NCI-H510A treated with DMSO at 0.1 percent for 48 hours (cell line): Measurements from ENCODE around the gene ATP8A2.

Experiments used
- DNase-seq: peaks from one replicate; lab custom pipeline; 2025; lab: John Stamatoyannopoulos, UW

Gene ATP8A2

GRCh38 chr13:25384758-25385410 lies 13.1 kb downstream of the ATP8A2 start:
- DNase-seq, result no peak

GRCh38 chr13:25391932-25392331 lies 20.2 kb downstream of the ATP8A2 start:
- no peak for DNase-seq

DNA sequence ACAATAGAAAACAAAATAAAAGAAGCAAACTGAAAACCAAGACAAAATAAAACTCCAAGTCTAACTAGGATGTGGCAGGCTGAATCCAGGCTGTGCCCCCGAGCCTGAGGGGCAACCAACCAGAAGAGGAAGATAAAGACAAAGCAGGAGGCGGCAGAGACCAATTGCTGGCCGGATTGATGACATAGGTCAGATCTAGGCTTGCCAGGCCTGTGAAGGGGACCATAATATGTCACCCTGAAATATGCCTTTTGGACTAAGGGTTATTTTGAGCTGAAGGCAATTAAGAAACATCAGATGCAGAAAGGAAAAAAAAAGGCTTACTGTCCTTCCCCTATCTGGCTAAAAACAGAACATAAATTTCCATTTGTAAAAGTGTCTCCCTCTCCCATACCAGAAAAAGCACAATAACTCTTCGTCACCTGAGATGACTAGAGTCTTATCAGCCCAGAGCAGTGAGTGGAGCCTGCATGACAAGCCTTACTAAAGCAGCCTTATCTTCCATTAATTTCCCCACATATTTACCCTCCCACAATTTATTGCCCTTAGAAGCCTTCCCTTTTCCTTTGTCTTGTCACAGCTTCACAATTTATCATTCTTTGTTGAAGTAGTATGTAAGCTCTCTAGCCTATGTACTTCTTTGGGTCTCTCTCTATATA lies 22.8 kb downstream of the ATP8A2 start:
- no peak for DNase-seq

DNA sequence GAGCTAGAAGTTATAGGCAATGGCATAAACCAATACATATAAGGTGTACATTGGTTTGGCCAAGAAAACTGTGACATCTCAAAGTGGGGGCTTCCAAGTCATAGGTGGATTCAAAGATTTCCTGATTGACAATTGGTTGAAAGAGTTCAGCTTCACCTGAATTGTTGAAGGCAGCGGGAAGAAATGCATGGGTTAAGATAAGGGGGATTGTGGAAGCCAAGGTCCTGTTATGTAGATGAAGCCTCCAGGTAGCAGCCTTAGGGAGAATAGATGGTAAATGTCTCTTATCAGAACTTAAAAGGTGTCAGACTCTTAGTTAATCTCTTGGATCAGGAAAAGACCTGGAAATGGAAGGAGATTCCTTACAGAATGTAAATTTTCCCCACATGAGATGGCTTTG lies 26.0 kb downstream of the ATP8A2 start:
- DNase-seq, result no peak

DNA sequence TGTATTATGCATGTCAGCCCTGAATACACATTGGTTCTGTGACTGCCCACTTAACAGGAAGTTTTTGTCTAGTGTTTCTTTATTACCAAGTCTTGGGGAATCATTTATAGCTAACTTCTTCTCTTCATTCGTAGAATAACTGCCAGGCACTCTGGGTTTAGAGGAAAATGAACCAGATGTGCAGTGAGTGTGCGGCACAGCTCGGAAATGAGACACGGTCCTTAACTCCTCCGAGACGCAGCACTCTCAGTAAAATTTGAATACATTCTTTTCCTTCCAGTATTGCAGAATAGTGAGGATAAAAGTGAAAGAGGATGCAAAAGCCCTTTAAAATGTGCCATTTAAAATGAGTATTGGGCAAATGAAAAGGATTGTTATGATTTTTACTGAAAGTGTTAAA lies 29.2 kb downstream of the ATP8A2 start:
- no peak for DNase-seq

DNA sequence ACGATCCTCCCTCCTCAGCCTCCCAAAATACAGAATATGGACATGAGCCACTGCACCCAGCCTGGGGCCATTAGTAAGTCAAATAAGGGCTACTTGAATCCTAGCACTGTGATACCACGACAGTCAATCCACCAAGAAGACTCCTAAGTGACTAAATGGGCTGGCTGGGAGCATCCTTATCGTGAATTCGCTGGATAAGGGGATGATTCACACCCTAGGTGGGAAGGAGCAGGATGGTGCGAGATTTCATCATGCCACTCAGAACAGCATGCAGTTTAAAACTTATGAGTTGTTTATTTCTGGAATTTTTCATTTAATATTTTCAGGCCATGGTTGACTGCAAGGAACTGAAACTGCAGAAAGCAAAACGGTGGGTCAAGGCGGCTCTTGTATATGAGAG lies 30.2 kb downstream of the ATP8A2 start:
- DNase-seq, result no peak

DNA sequence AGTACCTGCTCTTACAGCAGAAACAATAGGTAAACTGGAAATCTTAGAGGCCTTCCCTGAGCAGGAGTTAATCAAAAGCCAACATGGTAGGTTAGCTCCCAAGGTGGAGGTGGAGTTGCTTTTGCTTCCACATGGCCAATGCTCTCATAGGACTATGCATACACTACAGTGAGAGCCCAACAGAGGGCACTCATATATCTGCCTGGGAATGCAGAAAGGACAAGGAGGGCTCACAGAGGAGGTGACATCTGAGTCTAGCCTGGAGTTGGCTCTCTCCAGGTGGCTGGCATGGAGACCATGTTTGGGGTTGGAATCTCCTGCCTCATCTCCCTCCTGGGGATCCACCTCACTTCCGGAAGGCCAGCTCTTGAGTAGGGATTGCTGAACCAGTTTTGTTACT lies 34.6 kb downstream of the ATP8A2 start:
- peak; percentile 74 for DNase-seq

DNA sequence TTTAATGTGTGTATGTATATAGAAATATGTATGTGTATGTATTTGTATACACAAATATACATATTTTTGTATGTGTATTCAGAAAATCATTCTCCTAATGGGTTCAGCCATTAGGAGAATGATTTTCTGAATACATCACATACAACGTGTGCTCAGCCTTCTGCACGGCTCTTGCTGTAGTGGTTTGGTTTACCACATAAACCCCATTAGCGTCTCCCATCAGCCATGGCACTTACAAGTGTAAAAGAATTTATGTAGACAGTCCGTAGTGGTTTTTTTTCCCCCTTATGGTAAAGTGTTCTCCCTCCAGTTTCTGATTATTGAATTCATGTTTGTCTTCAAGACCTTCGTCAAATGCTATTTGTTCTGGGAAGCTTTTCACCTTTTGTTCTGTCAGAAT lies 38.2 kb downstream of the ATP8A2 start:
- no peak for DNase-seq

DNA sequence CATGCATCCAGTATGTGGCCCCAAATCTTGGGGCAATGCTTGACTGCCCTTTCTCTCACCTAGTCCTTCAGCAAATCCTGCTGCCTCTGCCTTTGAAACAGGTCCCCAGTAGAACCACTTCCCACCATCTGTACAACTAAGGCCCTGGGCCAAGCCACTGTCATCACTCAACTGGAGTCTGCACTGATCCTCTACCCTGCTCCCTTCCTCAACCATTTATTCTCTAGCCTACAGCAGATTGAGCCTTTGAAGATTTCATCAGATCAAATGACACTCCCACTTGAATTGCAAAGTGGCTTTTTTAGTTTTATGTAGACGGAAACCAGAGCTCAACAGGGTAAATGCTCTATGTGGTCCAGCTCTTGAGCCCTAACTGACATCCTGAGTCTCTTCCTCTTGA lies 43.5 kb downstream of the ATP8A2 start:
- peak; percentile 88 for DNase-seq

- DNase-seq, result no peak
Observed at GRCh38 chr13:25417535-25417934, 45.8 kb downstream of the ATP8A2 start.

DNA sequence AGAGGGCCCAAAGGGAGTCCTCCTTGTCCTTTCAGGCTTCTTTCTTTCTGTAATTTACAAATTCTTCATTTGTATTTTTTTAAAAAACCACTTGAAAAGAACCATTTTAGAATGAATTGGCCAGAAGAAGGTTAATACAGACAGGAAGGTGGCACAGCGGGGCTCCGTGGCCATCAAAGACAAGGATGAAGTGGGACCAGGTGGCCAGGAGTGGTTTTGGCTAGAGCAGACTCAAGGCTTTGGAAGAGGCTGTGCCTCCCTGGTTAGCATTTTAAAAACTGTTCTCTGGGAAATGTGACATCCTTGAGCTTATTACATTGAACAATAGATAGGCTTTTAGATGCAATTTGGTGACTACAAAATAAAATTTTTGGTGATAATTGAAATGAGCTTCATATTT lies 48.4 kb downstream of the ATP8A2 start:
- peak; percentile 53 for DNase-seq

DNA sequence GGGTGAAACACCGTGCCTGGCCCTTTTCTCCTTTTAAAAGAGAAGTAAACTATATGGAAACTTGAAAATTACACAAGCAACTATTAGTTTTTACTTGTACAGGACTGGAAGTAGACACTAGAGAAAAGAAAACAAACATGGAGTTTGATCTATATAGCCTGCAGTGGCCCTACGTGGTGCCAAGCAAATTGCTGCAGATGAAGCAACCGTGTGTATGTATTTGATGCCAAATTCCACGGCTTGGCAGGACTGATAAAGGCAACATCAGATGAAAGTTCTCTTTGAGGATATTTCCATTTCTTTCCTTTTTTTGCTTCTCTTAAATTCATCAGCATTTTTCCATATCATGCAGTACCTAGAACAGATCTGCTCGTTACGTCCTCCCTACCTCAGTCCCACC lies 49.8 kb downstream of the ATP8A2 start:
- no peak for DNase-seq

DNA sequence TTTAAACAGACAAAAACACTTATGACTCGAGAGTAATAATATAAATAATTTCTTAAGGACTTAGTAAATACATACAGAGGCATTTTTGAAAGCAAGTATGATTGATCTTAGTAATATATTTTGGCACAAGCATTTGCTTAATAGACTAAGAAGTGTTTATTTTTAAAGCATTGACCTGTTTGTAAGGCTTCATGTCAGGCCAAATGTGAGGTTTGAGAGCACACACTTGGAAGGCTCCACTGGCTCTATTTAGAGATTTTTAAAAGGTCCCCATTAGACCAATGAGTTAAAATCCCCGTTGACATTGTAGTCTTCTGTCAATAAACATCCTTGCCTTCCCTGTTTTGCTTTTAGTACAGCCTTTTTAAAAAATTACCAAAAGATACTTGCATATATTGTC lies 50.4 kb downstream of the ATP8A2 start:
- peak; percentile 16 for DNase-seq

DNA sequence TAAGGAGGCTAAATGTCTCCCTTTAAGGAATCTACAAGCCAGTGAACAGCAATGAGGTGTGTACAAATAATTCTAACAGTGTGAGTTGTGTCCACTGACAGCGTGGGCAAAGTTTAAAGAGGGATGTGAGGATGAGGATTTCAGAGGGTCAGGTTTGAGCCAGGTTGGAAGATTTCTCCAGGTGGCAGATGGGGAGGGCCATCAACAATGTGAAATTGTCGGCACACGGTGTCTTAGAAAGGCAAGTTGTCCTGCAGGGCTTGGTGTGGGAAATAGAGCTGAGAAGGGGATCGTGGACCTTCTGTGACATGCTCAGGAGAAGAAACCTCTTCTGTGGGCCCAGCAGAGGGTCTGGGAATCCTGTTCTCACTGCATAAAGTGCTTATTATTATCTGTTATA lies 52.1 kb downstream of the ATP8A2 start:
- no peak for DNase-seq

DNA sequence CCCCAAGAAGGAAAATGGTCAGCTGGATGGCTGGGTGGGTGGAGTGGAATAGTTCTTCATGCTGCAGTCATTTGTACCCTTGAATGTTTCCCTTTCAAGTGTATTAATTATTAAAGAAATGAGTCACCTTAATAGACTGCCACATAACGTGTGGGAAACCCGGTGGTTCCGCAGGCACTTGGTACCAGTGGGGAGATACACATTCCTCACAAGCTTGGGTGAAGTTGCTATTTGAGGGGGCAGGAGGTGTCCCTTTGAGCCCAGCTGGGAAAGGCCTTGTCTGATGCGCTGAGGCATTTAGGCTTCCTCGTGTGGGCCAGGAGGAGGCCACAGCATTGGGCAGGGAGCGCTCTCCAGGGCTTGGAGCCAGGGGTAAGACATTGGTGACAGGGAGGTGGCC lies 57.7 kb downstream of the ATP8A2 start:
- DNase-seq, result no peak

DNA sequence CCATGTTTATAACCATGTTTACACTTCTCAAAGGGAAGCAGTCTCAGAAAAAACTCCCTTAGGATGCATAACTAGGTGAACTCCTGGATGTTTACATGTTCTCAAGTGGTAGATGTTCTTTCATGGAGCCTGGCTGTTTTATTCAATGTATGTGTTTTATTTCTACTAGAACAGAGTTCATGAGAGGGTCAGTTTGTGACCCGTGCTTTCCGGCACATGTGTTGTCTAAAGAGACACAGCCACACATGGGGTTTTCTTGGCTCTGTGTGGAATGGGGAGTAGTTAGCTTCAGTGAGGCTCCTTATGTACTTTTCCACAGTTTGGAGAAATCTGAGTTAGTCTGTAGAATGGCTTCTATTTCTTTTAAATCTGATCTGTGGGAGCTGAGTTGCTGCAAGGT lies 60.9 kb downstream of the ATP8A2 start:
- DNase-seq, result no peak

GRCh38 chr13:25440061-25440460 lies 68.3 kb downstream of the ATP8A2 start:
- no peak for DNase-seq

DNA sequence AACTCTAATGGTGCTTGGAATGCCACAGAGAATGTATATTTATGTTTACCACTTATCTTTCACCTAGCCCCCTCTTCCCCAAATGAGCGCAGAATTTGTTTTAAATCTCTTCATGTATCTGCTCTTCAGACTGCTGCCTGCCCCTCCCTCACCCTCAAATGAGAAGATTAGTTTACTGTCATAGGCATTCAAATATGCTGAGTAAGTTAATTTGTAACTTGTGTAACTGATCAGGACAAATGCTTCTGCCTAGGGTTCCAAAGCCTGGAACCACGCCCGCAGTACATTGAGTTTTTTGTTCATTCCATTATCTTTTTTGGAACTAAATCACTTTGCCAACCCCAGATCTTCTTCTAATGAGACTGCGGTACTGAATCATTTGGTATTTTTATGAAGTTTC lies 74.5 kb downstream of the ATP8A2 start:
- DNase-seq, result no peak

DNA sequence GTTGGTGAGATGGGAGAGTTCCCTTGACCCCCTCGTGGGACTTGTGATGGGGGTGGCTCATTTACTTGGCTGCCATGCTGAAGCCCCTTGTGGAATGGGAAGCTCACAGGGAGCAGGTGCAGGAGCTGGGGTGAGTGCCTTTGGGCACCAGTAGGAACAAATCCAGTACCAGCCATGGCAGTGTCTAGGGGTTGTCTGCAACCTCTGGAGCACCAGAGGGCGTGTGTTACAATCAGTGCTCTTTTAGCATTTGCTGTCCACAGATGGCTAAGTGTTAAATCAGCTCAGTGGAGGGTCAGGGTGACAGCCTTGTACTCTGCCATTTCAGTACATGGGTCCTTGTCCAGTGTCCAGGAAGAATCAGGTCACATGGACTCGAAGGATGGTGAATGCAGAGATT lies 75.6 kb downstream of the ATP8A2 start:
- DNase-seq, result no peak

DNA sequence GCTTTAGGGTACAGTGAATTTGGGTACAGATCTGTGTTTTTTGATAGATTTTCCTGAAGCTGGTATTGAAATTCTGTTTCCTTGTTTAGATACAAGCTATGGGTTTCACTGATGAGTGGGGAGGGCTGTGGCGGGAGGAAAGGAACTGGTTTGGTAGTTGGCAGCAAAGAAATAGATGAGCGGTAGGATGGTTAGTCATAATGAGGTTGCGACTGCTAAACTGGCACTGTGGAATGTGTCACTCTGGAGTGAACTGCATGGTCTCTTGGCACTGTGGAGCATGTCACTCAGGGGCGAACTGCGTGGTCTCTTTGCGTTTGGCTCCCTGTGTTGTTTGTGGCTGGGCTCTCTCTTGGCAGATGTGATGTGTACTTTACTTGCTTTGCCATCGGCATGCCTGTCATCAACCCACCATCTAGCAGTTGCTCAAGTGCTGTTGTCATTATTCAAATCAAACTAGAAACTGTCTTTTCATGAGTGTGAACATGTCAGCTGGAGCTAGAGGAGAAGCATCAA lies 82.1 kb downstream of the ATP8A2 start:
- DNase-seq, result no peak

- no peak for DNase-seq
Observed at GRCh38 chr13:25455146-25455545, 83.4 kb downstream of the ATP8A2 start.

DNA sequence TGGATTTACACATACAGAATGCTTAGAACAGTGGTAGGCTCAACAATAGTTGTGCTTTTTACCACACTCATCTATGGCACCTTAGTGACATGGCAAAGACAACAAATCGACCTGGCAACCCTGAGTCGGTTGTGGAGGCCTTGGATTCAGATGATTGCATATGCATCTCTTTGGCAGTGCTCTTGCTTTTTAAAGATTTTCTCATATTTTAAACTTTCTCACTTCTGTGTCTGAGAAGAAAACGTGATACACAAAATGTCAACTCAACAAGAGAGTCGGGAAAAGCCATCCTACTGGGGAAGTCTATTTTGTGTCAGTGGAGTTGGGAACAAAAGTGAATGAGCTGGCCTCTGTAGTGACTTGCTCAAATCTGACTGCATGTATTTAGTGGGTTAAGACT lies 85.8 kb downstream of the ATP8A2 start:
- DNase-seq, result no peak

GRCh38 chr13:25462301-25463125 lies 90.7 kb downstream of the ATP8A2 start:
- DNase-seq, result no peak
